ENCODE data around the gene OR2Z1.

The OR2Z1 gene, protein sequence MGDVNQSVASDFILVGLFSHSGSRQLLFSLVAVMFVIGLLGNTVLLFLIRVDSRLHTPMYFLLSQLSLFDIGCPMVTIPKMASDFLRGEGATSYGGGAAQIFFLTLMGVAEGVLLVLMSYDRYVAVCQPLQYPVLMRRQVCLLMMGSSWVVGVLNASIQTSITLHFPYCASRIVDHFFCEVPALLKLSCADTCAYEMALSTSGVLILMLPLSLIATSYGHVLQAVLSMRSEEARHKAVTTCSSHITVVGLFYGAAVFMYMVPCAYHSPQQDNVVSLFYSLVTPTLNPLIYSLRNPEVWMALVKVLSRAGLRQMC

DNA sequence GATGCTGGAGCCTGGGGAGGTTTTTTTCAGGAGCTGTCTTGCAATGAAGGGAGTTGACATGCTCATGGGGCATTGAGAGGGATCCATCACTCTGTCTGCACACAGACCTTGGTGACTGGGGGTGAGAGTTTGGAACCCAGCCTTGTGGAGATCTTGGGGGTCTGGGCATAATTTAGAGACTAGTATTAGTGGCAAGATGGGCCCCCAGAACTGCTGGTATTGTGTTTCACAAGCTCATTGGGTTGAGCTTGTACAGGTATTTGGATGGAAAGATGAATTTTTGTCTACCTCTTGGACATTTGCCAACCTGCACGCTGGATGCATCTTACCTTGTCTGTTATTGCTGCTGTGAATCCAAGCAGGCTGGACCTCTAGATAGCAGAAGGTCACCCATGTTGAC lies at the start of gene OR2Z1:
Gene OR2Z1 (plus strand): TSS at position 301 of the 400 bp plus-strand sequence. CDS start 9,395 bp downstream, outside the sequence.
- H3K4me1 Mint-ChIP-seq (ENCODE audit: low read depth), result no peaks in the 10 kb centered on the region
- H3K27me3 Mint-ChIP-seq, result peaks cover 16% of the 10 kb centered on the region
- no peaks in the 10 kb centered on the region for H3K9me3 Mint-ChIP-seq
- no peak within 1 kb of the TSS for H3K27ac Mint-ChIP-seq
- no peaks in the 10 kb centered on the region for H3K36me3 Mint-ChIP-seq (ENCODE audit: low read depth)
- intact Hi-C loops (cut with micrococcal nuclease), result no loop called here
- H3K4me3 Mint-ChIP-seq, result no peak within 1 kb of the TSS

DNA sequence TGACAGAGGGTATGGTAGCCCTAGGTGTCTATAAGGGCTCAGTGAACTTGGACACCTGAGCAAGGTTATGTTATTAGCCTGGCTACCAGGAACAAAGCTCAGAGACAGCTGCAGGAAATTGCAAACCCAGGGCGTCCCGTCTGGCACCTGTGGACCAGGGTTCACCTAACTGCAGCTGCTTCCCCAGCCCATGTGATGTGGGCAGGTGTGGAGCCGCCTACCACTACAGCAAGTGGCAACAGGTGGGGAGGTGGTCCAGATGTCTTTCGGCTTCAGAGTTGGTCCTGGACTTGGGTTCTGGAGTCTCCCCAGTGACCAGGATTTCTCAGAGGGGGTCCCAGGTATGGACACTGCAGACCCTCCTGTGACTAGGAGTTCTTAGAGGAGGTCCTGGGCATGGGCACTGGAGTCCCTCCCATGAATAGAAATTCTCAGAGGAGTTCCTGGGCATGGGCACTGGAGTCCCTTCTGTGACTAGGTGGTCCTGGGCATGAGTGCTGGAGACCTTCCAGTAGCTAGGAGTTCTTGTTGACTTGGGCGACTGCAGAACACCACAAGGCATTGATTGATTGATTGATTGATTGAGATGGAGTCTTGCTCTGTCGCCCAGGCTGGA lies 48.0 kb upstream of the OR2Z1 start:
- Mint-ChIP-seq H3K4me3 (no peak overlapping the region), H3K9me3 (peaks cover 8% of the 10 kb centered on the region), H3K27ac (no peak overlapping the region), H3K27me3 (peaks cover 5% of the 10 kb centered on the region), H3K4me1 (ENCODE audit: low read depth) (peaks cover 14% of the 10 kb centered on the region), H3K36me3 (ENCODE audit: low read depth) (no peaks in the 10 kb centered on the region)
- intact Hi-C loops (cut with micrococcal nuclease), result no loop called here

DNA sequence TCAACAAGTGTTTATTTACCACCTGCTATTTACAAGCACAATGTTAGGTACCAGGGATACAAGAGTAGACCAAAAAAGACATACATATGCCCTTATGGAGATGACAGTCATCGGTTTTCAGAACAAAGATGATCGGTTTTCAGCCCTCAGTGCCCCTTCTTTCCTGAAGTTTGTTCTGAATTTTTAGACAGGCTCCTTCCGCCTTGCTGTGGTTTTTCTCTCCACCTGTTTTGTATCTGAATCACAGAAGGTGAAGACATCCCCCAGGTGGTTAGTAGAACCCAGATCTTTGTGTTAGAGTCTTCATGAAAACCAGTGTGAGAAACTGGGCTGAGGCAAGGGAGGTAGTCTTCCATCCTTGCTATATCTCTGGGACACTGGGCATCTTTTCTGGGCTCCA lies 46.4 kb upstream of the OR2Z1 start:
- peaks cover 6% of the 10 kb centered on the region for H3K27me3 Mint-ChIP-seq
- peaks cover 12% of the 10 kb centered on the region for H3K9me3 Mint-ChIP-seq
- H3K4me3 Mint-ChIP-seq, result no peak overlapping the region
- no peaks in the 10 kb centered on the region for H3K36me3 Mint-ChIP-seq (ENCODE audit: low read depth)
- intact Hi-C loops (cut with micrococcal nuclease), result no loop called here
- H3K27ac Mint-ChIP-seq, result no peak overlapping the region
- H3K4me1 Mint-ChIP-seq (ENCODE audit: low read depth), result peaks cover 14% of the 10 kb centered on the region

DNA sequence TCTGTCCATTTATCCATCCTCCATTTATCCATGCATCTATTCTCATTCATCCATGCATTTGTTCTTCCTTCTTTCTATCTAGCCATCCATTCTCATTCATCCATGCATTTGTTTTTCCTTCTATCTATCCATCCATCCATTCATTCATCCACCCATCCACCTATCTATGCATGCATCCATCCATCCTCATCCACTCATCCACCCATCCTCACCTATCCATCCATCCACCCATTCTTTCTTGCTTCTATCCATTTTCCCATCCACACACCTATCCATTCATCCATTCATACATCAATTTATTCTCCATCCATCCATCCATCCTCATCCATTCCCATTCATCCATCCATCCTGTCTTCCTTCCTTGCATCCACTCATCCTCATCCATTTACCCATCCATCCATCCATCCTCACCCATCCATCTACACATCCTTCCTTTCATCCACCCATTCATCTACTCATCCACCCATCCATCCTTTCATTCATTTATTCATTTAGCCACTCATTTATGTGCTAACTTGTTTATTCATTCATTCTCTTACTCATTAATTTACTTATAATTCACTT lies 43.1 kb upstream of the OR2Z1 start:
- H3K9me3 Mint-ChIP-seq, result peaks cover 12% of the 10 kb centered on the region
- intact Hi-C loops (cut with micrococcal nuclease), result no loop called here
- H3K27me3 Mint-ChIP-seq, result peaks cover 7% of the 10 kb centered on the region
- H3K4me1 Mint-ChIP-seq (ENCODE audit: low read depth), result peaks cover 19% of the 10 kb centered on the region
- H3K27ac Mint-ChIP-seq, result no peak overlapping the region
- no peaks in the 10 kb centered on the region for H3K36me3 Mint-ChIP-seq (ENCODE audit: low read depth)
- no peak overlapping the region for H3K4me3 Mint-ChIP-seq

DNA sequence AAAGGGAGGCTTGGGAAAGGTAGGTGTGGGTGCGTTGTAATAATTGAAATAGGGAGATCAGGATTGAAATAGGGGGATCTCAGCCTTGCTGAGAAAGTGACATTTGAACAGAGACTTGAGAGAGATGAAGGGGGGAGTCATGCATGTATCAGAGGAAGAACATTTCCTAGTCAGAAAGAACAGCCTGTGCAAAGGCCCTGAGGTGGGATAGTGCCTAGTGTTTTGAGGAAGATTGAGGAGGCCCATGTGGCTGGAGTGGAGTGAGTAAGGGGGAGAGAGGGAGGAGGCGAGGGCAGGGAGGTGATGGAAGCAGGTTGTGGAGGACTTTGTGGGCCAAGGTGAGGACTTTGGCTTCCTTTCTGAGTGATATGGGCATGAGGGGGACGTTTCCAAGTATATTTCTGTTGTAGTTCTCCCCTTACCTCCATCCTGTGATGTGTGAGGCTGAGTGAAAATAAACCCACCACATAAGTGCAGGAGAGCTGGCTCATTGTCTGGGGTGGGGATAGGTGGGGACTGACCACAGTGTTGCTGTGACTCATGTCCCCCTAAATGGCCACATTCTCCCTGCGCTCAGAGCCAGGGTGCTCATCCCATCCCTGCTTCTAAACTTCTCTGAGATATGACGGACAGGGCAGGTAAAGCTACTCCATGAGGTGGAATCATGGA lies 40.6 kb upstream of the OR2Z1 start:
- Mint-ChIP-seq H3K4me3 (no peak overlapping the region), H3K4me1 (ENCODE audit: low read depth) (peaks cover 30% of the 10 kb centered on the region), H3K36me3 (ENCODE audit: low read depth) (no peaks in the 10 kb centered on the region), H3K27ac (no peak overlapping the region), H3K27me3 (peaks cover 9% of the 10 kb centered on the region), H3K9me3 (peaks cover 12% of the 10 kb centered on the region)
- intact Hi-C loops (cut with micrococcal nuclease), result no loop called here

DNA sequence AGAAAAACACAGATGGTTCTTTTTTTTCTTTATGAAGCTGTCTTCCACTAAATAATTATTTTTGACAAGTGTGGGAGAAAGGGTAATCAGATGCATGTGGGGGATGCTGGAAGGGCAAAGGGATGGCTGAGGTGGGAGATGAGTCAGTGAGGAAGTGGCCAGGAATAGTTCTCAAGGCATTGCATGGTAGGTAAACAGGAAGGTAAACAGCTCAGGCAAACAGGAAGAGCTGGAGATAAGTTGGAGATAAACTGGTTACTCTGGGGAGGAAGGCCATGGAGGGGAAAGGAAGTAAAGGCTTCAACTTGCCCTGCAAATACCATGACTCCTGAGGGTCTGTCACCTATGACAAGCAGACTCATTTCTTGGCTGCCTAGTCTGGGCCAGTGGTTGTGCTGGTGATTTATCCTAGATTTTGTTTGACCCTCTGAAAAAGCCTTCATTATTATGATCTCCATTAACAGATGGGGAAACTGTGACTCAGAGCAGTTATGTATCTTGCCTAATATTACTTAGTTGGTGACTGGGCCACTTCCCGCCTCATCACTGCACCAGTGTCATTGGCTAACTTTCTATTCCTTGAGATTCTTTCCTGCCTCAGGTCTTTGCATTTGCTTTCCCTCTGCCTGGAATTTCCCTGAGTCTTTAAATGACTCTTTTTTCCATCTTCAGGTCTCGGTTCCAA lies 39.9 kb upstream of the OR2Z1 start:
- Mint-ChIP-seq H3K4me1 (ENCODE audit: low read depth) (peaks cover 31% of the 10 kb centered on the region), H3K4me3 (no peak overlapping the region), H3K36me3 (ENCODE audit: low read depth) (no peaks in the 10 kb centered on the region), H3K9me3 (peaks cover 12% of the 10 kb centered on the region), H3K27me3 (peaks cover 6% of the 10 kb centered on the region), H3K27ac (no peak overlapping the region)
- intact Hi-C loops (cut with micrococcal nuclease), result no loop called here

DNA sequence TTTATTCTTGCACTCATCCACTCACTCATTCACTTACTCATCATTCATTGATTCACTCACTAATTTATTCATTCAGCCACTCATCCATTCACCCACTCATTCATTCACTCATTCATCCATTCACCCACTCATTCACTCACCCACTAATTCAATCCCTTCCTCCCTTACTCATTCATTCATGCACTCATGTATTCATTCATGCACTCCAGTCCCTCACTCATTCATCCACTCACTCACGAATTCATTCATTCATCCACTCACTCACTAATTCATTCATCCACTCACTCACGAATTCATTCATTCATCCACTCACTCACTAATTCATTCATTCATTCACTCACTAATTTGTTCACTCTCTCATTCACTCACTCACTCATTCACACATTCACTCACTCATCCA lies 39.0 kb upstream of the OR2Z1 start:
- H3K4me1 Mint-ChIP-seq (ENCODE audit: low read depth), result peaks cover 35% of the 10 kb centered on the region
- H3K36me3 Mint-ChIP-seq (ENCODE audit: low read depth), result no peaks in the 10 kb centered on the region
- no peak overlapping the region for H3K27ac Mint-ChIP-seq
- H3K4me3 Mint-ChIP-seq, result no peak overlapping the region
- H3K27me3 Mint-ChIP-seq, result peaks cover 6% of the 10 kb centered on the region
- intact Hi-C loops (cut with micrococcal nuclease), result no loop called here
- H3K9me3 Mint-ChIP-seq, result peaks cover 12% of the 10 kb centered on the region

DNA sequence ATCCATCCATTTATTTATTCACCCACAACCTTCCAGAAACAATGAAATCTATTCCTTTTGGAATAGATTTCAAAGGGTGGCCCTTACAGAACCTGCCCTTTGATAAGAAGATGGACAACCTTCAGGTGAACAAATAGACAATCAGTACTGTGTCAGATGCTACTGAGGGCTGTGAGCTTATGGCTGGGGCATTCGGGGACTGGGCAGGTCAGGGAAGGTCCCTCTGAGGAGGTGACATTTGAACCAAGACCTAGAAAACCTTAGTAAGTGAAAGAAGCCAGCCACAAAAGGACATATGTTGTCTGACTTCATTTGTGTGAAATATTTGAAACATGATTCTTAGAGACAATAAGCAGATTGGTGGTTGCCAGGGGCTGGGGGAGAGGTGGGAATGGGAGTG lies 38.5 kb upstream of the OR2Z1 start:
- Mint-ChIP-seq H3K9me3 (peaks cover 9% of the 10 kb centered on the region), H3K27me3 (peaks cover 6% of the 10 kb centered on the region), H3K4me1 (ENCODE audit: low read depth) (peaks cover 35% of the 10 kb centered on the region), H3K4me3 (no peak overlapping the region), H3K27ac (no peak overlapping the region), H3K36me3 (ENCODE audit: low read depth) (no peaks in the 10 kb centered on the region)
- intact Hi-C loops (cut with micrococcal nuclease), result no loop called here

DNA sequence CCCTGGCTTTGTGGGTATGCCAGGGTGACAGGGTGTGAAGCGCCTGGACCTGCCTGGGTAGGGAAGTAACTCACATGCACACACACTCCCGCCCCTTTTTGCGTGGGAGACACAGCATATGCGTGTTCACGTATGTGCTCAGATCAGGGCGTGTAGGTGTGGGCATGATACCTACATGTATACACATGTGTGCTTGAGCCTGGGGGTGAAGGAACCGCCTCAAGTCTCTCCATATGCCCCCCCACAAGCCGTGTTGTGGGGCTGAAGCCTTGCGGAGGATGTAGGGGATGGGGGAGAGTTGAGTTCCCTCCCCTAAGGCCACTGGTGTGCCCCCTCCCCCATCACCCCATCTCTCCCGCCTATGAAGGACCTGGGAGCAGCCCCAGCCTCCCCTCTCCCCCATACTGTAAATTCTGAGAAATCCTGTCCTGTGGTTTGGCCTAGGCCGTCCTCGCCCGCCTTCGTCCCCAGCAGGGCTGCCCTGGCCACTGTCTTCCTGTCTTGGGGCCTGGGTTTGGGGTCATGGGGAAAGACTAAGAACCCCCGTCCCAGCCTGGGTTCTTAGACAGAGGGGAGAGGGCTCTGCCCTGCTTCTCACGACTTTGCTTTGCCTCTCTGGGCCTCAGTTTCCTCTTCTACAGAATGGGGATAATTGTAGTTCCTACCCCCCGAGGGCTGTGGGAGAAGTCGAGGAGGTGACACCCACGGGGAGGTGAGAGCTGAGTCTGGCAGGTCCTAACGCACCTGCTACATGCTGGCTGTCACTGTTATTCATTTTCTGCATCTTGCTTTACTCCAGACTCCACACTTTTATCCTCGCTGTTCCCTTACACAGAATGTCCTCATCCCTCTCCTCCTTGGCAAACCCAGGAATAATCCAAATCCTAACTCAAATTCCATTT lies 37.2 kb upstream of the OR2Z1 start:
- Mint-ChIP-seq H3K27ac (no peak overlapping the region), H3K4me1 (ENCODE audit: low read depth) (peaks cover 35% of the 10 kb centered on the region), H3K27me3 (peaks cover 9% of the 10 kb centered on the region), H3K9me3 (no peaks in the 10 kb centered on the region), H3K36me3 (ENCODE audit: low read depth) (no peaks in the 10 kb centered on the region), H3K4me3 (no peak overlapping the region)
- intact Hi-C loops (cut with micrococcal nuclease), result no loop called here

DNA sequence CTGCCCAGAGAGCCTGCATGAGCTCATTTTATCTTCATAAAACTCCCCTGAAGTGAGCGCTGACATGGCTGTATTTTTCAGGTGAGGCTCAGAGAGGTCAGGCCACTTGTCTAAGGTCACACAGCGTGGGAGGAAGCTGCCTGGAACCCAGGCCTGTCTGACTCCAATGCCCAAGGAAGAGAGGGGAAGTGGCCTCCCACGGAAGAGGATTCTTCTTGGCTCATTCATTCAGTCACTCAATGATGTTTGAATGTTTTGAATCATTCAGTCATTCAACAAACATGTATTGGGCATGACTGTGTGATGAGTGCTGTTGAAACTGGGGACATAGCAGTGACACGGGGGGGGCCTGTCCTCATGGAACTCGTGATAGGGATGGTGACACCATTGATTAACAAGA lies 34.9 kb upstream of the OR2Z1 start:
- H3K27ac Mint-ChIP-seq, result no peak overlapping the region
- peaks cover 36% of the 10 kb centered on the region for H3K4me1 Mint-ChIP-seq (ENCODE audit: low read depth)

DNA sequence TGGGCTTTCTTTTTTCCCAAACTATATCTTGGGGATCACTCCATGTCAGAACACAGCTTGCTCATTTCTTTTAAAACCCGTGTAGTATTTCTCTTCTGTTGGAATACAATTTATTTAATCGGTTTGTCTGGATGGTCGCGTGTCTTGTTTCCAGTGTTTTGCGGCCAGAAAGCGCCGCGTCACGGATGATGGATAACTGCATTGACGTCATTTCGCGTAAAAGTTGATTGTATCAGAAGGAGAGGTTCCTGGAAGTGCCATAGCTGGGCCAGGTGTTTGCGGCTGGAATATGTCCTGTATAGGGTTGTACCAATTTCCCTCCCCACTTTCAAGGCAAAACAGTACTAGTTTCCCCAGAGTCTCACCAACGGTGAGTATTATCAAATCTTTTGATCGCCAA lies 32.5 kb upstream of the OR2Z1 start:
- Mint-ChIP-seq H3K4me1 (ENCODE audit: low read depth) (peaks cover 19% of the 10 kb centered on the region), H3K36me3 (ENCODE audit: low read depth) (no peaks in the 10 kb centered on the region), H3K27me3 (peaks cover 17% of the 10 kb centered on the region), H3K27ac (no peak overlapping the region), H3K9me3 (no peaks in the 10 kb centered on the region), H3K4me3 (no peak overlapping the region)
- intact Hi-C loops (cut with micrococcal nuclease), result no loop called here

More for the DNA sequence above, 34.9 kb upstream of the OR2Z1 start:
- Mint-ChIP-seq H3K27me3 (peaks cover 14% of the 10 kb centered on the region), H3K9me3 (no peaks in the 10 kb centered on the region), H3K36me3 (ENCODE audit: low read depth) (no peaks in the 10 kb centered on the region), H3K4me3 (no peak overlapping the region)
- intact Hi-C loops (cut with micrococcal nuclease), result no loop called here

DNA sequence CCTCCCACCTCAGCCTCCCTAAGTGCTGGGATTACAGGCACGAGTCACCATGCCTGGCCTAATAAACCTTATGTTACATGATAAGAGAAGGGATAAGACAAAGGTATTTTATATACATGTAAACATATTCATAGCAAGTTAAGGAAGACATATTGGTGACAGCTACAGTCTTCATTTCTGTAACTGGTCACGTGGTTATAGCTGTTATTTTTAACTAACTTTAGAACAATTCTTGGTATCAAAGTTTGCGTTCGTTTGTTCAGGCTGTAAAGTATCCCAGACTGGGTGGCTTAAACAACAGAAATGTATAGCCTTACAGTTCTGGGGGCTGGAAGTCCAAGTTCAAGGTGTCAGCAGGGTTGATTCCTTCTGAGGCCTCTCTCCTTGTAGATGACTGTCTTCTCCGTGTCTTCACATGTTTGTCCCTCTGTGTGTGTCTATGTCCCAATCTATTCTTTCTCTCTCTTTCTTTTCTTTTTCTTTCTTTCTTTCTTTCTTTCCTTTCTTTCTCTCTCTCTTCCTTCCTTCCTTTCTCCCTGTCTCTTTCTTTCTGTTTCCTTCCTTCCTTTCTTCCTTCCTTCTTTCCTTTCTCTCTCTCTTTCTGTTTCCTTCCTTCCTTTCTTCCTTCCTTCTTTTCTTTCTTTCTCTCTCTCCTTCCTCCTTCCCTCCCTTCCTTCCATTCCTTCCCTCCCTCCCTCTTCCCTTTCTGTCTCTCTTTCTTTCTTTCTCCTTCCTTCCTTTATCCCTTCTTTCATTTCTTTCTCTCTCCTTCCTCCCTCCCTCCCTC lies 30.5 kb upstream of the OR2Z1 start:
- no peaks in the 10 kb centered on the region for H3K36me3 Mint-ChIP-seq (ENCODE audit: low read depth)
- intact Hi-C loops (cut with micrococcal nuclease), result no loop called here

More for the DNA sequence above, 30.5 kb upstream of the OR2Z1 start:
- Mint-ChIP-seq H3K4me1 (ENCODE audit: low read depth) (peaks cover 11% of the 10 kb centered on the region), H3K27ac (no peak overlapping the region), H3K27me3 (peaks cover 26% of the 10 kb centered on the region), H3K9me3 (no peaks in the 10 kb centered on the region), H3K4me3 (no peak overlapping the region)

Measured in dendritic cell treated with granulocyte-macrophage colony-stimulating factor and Interleukin-4, amounts not matched to agents 40 ng/mL and 50 ng/mL, for 4 days (primary cell).